Peyer's patch (tissue), 4 donors: ENCODE results near the gene BCL7C. TPM values are rescaled to one million over a fixed set of nuclear protein-coding genes. Genes with fewer than 3 reads are reported as not detected.

Source experiments
- DNase-seq, 3 donors: peaks; one replicate each; pipeline ENCODE4 v3.0.0-alpha.2; 2017 to 2019
- H3K27ac ChIP-seq, 4 donors: fragments of 200-600 bp; sonication (generic); one replicate each; pipeline ENCODE4 v1.5.1; 2016 to 2019
- H3K27me3 ChIP-seq, 2 donors: fragments of 200-600 bp; sonication (generic); one replicate each; pipeline ENCODE4 v1.5.1; 2019
- H3K36me3 ChIP-seq, 3 donors: fragments of 200-600 bp; sonication (generic); one replicate each; pipeline ENCODE4 v1.5.1; 2016 to 2019
- H3K4me1 ChIP-seq, 4 donors: fragments of 200-600 bp; sonication (generic); one replicate each; pipeline ENCODE4 v1.5.1; 2016 to 2019
- H3K4me3 ChIP-seq, 4 donors: fragments of 200-600 bp; sonication (generic); 1 replicate in 3 of 4; 2 replicates in 1 of 4; pipeline ENCODE4 v1.5.1; 2016 to 2019; ENCODE audit warnings: mild to moderate bottlenecking in 1 of 4
- H3K9me3 ChIP-seq, 4 donors: fragments of 200-600 bp; sonication (generic); one replicate each; pipeline ENCODE4 v1.5.1; 2016 to 2019; ENCODE audit warnings: mild to moderate bottlenecking in 1 of 4
- POLR2A ChIP-seq, 2 donors: fragments of 450-650 bp; IDR thresholded peaks; one replicate each; pipeline ENCODE4 v1.5.1; 2017; ENCODE audit warnings: antibody characterized with exemption in 2 of 2, mild to moderate bottlenecking in 2 of 2, moderate library complexity in 2 of 2
- total RNA-seq, 4 donors: library from RNA; depleted of rRNA; stranded (reverse); fragments of >200 nt; gene quantifications; one replicate each; pipeline ENCODE4 v1.1.0, GENCODE V29; 2016
- TF ChIP-seq, protein P1 (sequence below), 6 experiments: fragments of 450-650 bp in 4 of 6; fragments of 200-600 bp in 2 of 6; sonication (generic) in 1 of 6; IDR thresholded peaks; one replicate each; pipeline ENCODE4 v1.5.1; 2017 to 2019; ENCODE audit warnings: antibody characterized with exemption in 6 of 6, mild to moderate bottlenecking in 3 of 6, moderate library complexity in 1 of 6

The BCL7C gene
- total RNA-seq, 4 donors from 2014 or later = 12.1 to 23.9 (median 17.8) TPM

DNA sequence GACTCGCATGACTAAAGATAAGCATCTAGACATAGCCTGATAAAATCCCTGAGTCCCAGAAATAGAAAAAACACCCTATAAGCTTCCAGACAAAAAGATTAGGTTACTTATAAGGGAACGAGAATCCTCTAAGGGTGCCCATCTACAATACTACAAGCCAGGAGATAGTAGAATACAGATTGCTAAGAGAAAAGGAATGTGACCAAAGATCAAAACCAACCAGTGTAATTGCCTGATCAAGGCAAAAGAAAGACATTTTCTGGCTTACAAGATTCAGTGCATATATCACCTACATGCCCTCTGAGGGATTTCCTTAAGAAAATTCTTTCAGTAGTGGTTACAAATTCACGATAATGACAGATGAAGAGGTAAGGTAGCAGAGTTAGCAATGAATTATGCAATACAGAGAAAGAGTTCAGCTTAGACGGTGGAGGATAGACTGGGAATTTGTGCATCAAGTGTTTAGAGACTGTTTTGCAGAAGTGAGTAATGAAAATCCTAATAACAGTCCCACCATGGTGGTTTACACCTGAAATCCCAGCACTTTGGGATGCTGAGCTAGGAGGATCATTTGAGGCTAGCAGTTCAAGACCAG, 35.0 kb downstream of the BCL7C start:
- H3K27ac ChIP-seq = no peak overlapping the region

DNA sequence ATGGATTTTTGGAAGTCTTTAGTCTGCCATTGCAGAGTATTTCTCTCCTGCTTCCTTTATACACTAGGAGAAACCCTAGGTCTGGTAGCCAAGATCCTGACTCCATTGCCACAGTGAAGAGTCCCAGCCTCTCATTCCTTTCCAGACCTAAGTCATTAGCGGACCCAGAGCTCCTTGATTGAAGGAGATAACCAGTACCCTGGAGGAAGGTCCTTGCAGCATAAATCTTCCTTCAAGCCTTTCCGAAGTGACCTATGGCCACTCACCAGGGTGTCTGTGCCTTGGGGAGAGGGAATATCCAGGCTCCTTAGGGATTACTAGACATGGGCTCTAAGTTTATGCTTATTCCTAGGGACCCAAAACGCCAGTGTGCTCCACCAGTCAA, 35.8 kb downstream of the BCL7C start:
- Histone ChIP-seq H3K36me3 (no peaks in the 10 kb centered on the region), H3K9me3 (no peaks in the 10 kb centered on the region), H3K4me1 (no peaks in the 10 kb centered on the region), H3K4me3 (no peak overlapping the region), H3K27me3 (no peaks in the 10 kb centered on the region), H3K27ac (no peak overlapping the region)
- TF ChIP-seq POLR2A (IDR thresholded peaks at IDR 0.05) = no peak
- TF ChIP-seq, protein P1, sequence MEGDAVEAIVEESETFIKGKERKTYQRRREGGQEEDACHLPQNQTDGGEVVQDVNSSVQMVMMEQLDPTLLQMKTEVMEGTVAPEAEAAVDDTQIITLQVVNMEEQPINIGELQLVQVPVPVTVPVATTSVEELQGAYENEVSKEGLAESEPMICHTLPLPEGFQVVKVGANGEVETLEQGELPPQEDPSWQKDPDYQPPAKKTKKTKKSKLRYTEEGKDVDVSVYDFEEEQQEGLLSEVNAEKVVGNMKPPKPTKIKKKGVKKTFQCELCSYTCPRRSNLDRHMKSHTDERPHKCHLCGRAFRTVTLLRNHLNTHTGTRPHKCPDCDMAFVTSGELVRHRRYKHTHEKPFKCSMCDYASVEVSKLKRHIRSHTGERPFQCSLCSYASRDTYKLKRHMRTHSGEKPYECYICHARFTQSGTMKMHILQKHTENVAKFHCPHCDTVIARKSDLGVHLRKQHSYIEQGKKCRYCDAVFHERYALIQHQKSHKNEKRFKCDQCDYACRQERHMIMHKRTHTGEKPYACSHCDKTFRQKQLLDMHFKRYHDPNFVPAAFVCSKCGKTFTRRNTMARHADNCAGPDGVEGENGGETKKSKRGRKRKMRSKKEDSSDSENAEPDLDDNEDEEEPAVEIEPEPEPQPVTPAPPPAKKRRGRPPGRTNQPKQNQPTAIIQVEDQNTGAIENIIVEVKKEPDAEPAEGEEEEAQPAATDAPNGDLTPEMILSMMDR (IDR thresholded peaks at IDR 0.05) = no peak
- no peak for DNase-seq

More for the DNA sequence above, 35.0 kb downstream of the BCL7C start:
- no peak for DNase-seq
- Histone ChIP-seq H3K36me3 (no peaks in the 10 kb centered on the region), H3K4me3 (no peak overlapping the region), H3K27me3 (no peaks in the 10 kb centered on the region), H3K9me3 (no peaks in the 10 kb centered on the region), H3K4me1 (no peaks in the 10 kb centered on the region)
- TF ChIP-seq, protein P1 (IDR thresholded peaks at IDR 0.05) = no peak
- TF ChIP-seq POLR2A (IDR thresholded peaks at IDR 0.05) = no peak

DNA sequence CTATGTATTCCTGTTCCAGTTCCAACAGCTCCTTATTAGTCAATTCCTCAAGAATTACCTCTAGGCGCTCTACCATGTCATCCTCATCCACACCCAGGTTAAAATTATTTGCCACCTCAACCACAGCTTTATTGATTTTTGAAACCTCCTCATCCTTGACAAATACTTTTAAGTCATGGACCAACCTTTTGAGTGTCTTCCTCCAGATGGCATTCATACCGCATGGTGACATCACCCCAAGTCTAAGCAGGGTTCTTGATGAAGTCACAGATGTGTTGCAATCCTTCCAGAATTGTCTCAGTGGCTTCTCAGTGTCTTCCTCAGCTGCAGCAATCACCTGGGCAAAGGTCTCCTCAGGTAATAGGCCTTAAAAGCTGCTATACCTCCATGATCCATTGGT, 40.1 kb downstream of the BCL7C start:
- Histone ChIP-seq H3K27ac (no peak overlapping the region), H3K4me1 (no peaks in the 10 kb centered on the region), H3K4me3 (no peak overlapping the region), H3K9me3 (no peaks in the 10 kb centered on the region), H3K27me3 (no peaks in the 10 kb centered on the region), H3K36me3 (no peaks in the 10 kb centered on the region)
- TF ChIP-seq, protein P1 (IDR thresholded peaks at IDR 0.05) = no peak
- no peak for TF ChIP-seq POLR2A (IDR thresholded peaks at IDR 0.05)
- peak in 1 of 3 donors; percentile 59 for DNase-seq

DNA sequence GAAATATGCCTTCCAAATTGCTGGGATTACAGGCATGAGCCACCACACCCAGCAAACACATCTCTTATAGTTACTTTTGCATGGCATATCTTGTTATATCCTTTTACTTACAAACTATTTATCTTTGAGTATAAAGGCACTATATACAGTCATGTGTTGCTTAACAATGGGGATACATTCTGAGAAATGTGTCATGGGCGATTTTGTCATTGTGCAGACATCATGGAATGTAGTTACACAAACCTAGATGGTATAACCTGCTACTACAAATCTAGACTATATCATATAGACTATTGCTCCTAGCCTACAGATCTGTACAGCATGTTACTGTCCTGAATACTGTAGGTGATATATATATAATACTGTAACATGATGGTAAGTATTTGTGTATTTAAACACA, 43.6 kb downstream of the BCL7C start:
- no peak for TF ChIP-seq POLR2A (IDR thresholded peaks at IDR 0.05)
- TF ChIP-seq, protein P1 (IDR thresholded peaks at IDR 0.05) = no peak

DNA sequence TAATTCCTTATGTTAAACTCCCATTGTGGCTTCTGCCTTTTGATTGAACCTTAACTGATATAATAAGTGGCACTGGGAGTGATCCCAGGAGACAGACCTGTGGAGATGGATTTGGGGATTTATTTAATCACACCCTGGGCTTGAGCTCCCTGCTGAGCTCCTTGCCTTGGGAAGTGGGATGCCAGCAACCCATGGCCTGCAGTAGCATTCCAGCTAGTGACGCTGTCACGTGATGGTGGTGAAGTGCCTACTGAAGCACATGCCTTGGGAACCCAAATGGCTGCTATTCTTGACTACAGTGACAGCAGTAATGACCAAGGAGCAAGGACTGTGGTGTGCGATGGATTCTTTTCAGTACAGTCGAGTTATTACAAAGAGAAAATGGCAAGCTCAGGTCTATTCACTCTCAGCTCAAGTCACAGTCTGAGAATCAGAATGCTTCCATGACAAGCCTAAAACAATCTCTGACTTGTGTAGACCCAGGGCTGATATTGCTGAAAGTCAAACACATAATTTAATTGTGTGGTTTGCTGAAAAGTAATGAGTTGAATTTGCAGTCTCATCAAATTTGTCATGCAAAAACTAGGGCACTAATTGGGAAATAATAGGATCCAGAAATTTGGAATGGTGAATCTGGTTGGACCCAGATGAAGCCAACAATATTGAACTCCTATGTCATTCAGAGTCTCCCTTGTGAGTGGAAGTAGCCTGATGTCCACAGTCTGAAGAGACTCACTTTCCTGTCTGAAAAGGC, 47.1 kb downstream of the BCL7C start:
- TF ChIP-seq, protein P1 (IDR thresholded peaks at IDR 0.05) = no peak
- no peak for TF ChIP-seq POLR2A (IDR thresholded peaks at IDR 0.05)
- DNase-seq = no peak
- Histone ChIP-seq H3K9me3 (no peaks in the 10 kb centered on the region), H3K27ac (no peak overlapping the region), H3K4me1 (peaks cover 0 to 6% (median 3%) of the 10 kb centered on the region in 4 donors), H3K4me3 (no peak overlapping the region), H3K27me3 (no peaks in the 10 kb centered on the region), H3K36me3 (no peaks in the 10 kb centered on the region)

More for the DNA sequence above, 43.6 kb downstream of the BCL7C start:
- Histone ChIP-seq H3K27ac (no peak overlapping the region), H3K36me3 (no peaks in the 10 kb centered on the region), H3K27me3 (no peaks in the 10 kb centered on the region), H3K9me3 (no peaks in the 10 kb centered on the region), H3K4me3 (no peak overlapping the region), H3K4me1 (peaks cover 0 to 1% (median under 1%) of the 10 kb centered on the region in 4 donors)
- no peak for DNase-seq
